ENCODE measurements around the gene ATP8B4. TPM values are rescaled to one million over a fixed set of nuclear protein-coding genes. Genes with fewer than 3 reads are reported as not detected.

Gene ATP8B4
- total RNA-seq, 1 experiment from 2014 or later: 0.20 TPM

DNA sequence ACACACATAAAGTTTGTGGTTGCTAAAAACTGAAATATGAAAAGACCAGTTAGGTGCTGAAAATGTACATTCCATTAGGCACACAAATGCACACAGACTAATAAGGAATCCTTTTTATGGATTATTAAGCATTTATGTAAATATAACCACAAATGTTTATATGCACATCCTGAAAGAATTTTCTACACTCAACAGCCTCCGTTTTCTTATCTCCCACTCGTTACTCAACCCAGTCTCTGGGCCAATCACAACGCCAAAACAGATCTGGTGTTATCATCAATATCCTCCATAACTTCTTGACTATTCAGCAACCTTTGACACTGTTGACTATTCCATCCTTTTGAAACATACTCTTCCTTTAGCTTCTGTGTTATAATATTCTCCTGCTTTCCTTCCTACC lies 136.4 kb downstream of the ATP8B4 start:
- Histone ChIP-seq H3K36me3 (ENCODE audit: low read depth) (no peaks in the 10 kb centered on the region), H3K4me2 (no peak overlapping the region), H3K9me2 (ENCODE audit: insufficient read depth) (no peaks in the 10 kb centered on the region), H3K4me3 (no peak overlapping the region), H3K4me1 (replicated peaks; ENCODE audit: insufficient read depth) (no peaks in the 10 kb centered on the region), H3K27me3 (ENCODE audit: insufficient read depth, low read depth) (no peaks in the 10 kb centered on the region), H3F3A (ENCODE audit: insufficient read depth, low read depth) (no peaks in the 10 kb centered on the region), H3K9me3 (ENCODE audit: insufficient read depth, low read depth) (no peaks in the 10 kb centered on the region), H2AFZ (no peak overlapping the region), H4K20me1 (ENCODE audit: insufficient read depth) (no peaks in the 10 kb centered on the region), H3K79me2 (ENCODE audit: low read depth) (no peaks in the 10 kb centered on the region), H3K27ac (no peak overlapping the region)
- POLR2A ChIA-PET (ENCODE audit: unreplicated experiment): no interaction called here
- TF ChIP-seq, protein P1, sequence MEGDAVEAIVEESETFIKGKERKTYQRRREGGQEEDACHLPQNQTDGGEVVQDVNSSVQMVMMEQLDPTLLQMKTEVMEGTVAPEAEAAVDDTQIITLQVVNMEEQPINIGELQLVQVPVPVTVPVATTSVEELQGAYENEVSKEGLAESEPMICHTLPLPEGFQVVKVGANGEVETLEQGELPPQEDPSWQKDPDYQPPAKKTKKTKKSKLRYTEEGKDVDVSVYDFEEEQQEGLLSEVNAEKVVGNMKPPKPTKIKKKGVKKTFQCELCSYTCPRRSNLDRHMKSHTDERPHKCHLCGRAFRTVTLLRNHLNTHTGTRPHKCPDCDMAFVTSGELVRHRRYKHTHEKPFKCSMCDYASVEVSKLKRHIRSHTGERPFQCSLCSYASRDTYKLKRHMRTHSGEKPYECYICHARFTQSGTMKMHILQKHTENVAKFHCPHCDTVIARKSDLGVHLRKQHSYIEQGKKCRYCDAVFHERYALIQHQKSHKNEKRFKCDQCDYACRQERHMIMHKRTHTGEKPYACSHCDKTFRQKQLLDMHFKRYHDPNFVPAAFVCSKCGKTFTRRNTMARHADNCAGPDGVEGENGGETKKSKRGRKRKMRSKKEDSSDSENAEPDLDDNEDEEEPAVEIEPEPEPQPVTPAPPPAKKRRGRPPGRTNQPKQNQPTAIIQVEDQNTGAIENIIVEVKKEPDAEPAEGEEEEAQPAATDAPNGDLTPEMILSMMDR (conservative IDR thresholded peaks at IDR 0.05): no peak
- TF ChIP-seq EZH2 (IDR thresholded peaks at IDR 0.05; ENCODE audit: low read depth): no peak
- no TSS peak for BruUV-seq (replicated peaks)
- intact Hi-C loops (cut with micrococcal nuclease; ENCODE audit: unreplicated experiment): no loop called here
- no peak for DNase-seq
- CTCF ChIA-PET: no interaction called here

DNA sequence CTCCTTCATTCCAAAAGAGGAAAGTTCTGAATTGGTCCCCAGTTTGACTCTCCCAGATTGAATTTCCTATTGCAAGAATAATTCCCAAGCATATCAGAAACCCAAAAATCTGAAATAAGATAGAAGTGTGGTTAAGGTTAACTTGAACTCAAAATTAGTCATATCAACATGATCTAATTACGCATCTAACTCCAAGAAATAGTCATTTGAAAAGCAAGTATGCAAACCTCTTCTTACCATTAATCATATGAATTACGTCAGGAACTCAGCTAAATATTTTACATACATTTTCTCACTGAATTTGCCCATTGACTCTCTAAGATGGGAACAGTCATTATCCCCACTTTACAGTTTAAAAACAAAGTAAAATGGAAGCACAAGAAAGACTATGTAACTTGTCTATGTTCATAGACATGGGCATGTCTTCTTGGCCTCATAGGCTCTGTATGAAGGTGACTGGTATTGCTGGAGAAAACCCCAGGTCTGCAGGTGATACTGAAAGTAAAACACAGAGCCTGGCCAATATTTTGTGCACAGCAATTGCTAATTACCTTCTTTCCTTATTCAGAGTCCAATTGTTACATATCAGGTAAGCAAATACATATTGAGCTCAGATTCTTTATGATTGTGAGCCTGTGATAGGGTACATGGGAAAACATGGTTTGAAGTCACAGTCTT lies 139.2 kb downstream of the ATP8B4 start:
- no peaks in the 10 kb centered on the region for H3K9me2 ChIP-seq (ENCODE audit: insufficient read depth)
- intact Hi-C loops (cut with micrococcal nuclease; ENCODE audit: unreplicated experiment): no loop called here
- no peak overlapping the region for H3K27ac ChIP-seq
- no peak overlapping the region for H3K4me3 ChIP-seq
- POLR2A ChIA-PET (ENCODE audit: unreplicated experiment): no interaction called here
- CTCF ChIA-PET: interaction anchor here (0.7 kb wide), 1 partner anchor 1089 kb away, joined by 3 read pairs; no protein-coding TSS in a partner anchor
- no peak for DNase-seq
- no peaks in the 10 kb centered on the region for H3K4me1 ChIP-seq (replicated peaks; ENCODE audit: insufficient read depth)
- no peak overlapping the region for H3K4me2 ChIP-seq
- TF ChIP-seq EZH2 (IDR thresholded peaks at IDR 0.05; ENCODE audit: low read depth): no peak
- TF ChIP-seq, protein P1 (conservative IDR thresholded peaks at IDR 0.05): no peak
- H3K79me2 ChIP-seq (ENCODE audit: low read depth): no peaks in the 10 kb centered on the region
- no peaks in the 10 kb centered on the region for H4K20me1 ChIP-seq (ENCODE audit: insufficient read depth)
- H3K36me3 ChIP-seq (ENCODE audit: low read depth): no peaks in the 10 kb centered on the region
- H2AFZ ChIP-seq: no peak overlapping the region
- H3K27me3 ChIP-seq (ENCODE audit: insufficient read depth, low read depth): no peaks in the 10 kb centered on the region
- H3F3A ChIP-seq (ENCODE audit: insufficient read depth, low read depth): no peaks in the 10 kb centered on the region
- H3K9me3 ChIP-seq (ENCODE audit: insufficient read depth, low read depth): no peaks in the 10 kb centered on the region
- BruUV-seq (replicated peaks): no TSS peak

DNA sequence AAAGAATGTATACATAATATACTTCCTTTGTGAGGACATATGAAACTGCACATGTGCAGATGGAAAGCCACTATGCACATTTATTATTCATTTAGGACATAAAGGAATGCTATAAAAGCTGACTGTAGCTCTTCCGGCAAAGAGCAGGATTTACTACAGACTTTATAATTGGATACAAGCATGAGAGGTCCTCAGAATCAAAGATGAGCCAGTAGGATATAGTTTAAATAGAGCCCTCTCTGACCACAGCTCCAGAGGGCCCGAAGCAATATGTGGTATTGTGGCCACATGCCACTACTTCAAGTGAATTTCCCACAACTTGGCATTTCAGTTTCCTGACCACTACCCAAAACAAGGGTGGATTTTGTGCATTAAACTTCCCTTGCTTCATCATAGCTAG lies 140.9 kb downstream of the ATP8B4 start:
- no TSS peak for BruUV-seq (replicated peaks)
- Histone ChIP-seq H3K27ac (no peak overlapping the region), H3K9me3 (ENCODE audit: insufficient read depth, low read depth) (no peaks in the 10 kb centered on the region), H4K20me1 (ENCODE audit: insufficient read depth) (no peaks in the 10 kb centered on the region), H3F3A (ENCODE audit: insufficient read depth, low read depth) (no peaks in the 10 kb centered on the region), H2AFZ (no peak overlapping the region), H3K36me3 (ENCODE audit: low read depth) (no peaks in the 10 kb centered on the region), H3K4me2 (no peak overlapping the region), H3K79me2 (ENCODE audit: low read depth) (no peaks in the 10 kb centered on the region), H3K27me3 (ENCODE audit: insufficient read depth, low read depth) (no peaks in the 10 kb centered on the region), H3K4me1 (replicated peaks; ENCODE audit: insufficient read depth) (no peaks in the 10 kb centered on the region), H3K4me3 (no peak overlapping the region), H3K9me2 (ENCODE audit: insufficient read depth) (no peaks in the 10 kb centered on the region)
- ChIA-PET POLR2A (ENCODE audit: unreplicated experiment) (no interaction called here), CTCF (no interaction called here)
- no peak for TF ChIP-seq EZH2 (IDR thresholded peaks at IDR 0.05; ENCODE audit: low read depth)
- TF ChIP-seq, protein P1 (conservative IDR thresholded peaks at IDR 0.05): no peak
- intact Hi-C loops (cut with micrococcal nuclease; ENCODE audit: unreplicated experiment): no loop called here
- DNase-seq: no peak
